Measurements from ENCODE around the gene LILRA6. TPM values are rescaled to one million over a fixed set of nuclear protein-coding genes. Genes with fewer than 3 reads are reported as not detected.
"Not testable (repeated sequence)": the region's sequence is repeated elsewhere in the genome, so short reads cannot be mapped to it uniquely, and the experiment has no call there.

The LILRA6 gene
- total RNA-seq, 2 donors from 2014 or later = 4.6 to 5.2 TPM

DNA sequence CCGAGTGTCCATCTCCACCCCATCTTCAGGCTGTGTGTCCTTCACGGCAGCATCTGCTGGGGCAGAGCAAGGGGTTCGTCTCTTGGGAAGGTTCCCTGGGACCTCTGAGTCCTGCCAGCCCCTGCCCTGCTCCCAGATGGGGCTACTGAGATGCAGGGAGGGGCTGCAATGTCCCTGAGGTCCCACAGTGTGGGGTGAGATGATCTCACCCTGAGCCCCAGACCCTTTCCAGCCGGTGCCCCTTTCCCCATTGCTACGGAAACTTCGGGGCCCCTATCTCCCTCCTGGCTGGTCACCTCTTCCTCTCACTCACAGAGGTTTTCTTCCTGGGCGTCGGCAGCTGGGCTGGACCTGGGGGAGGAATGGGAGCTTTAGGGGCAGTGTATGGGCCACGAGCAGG lies 33.4 kb upstream of the LILRA6 start:
- Histone ChIP-seq H3K27ac (no peak overlapping the region), H3K9me3 (no peaks in the 10 kb centered on the region), H3K27me3 (replicated peaks; ENCODE audit: insufficient read depth) (no peaks in the 10 kb centered on the region), H3K4me1 (ENCODE audit: control insufficient read depth in 1 of 2, low read depth in 2 of 2) (no peaks in the 10 kb centered on the region), H3K36me3 (no peaks in the 10 kb centered on the region), H3K4me3 (no peak overlapping the region)
- ATAC-seq (ENCODE audit: insufficient number of reproducible peaks, low FRiP score, low read depth) (no peak), DNase-seq (ENCODE audit: low spot score) (no peak)
- TF ChIP-seq, protein P1, sequence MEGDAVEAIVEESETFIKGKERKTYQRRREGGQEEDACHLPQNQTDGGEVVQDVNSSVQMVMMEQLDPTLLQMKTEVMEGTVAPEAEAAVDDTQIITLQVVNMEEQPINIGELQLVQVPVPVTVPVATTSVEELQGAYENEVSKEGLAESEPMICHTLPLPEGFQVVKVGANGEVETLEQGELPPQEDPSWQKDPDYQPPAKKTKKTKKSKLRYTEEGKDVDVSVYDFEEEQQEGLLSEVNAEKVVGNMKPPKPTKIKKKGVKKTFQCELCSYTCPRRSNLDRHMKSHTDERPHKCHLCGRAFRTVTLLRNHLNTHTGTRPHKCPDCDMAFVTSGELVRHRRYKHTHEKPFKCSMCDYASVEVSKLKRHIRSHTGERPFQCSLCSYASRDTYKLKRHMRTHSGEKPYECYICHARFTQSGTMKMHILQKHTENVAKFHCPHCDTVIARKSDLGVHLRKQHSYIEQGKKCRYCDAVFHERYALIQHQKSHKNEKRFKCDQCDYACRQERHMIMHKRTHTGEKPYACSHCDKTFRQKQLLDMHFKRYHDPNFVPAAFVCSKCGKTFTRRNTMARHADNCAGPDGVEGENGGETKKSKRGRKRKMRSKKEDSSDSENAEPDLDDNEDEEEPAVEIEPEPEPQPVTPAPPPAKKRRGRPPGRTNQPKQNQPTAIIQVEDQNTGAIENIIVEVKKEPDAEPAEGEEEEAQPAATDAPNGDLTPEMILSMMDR (IDR thresholded peaks at IDR 0.05) = no peak

DNA sequence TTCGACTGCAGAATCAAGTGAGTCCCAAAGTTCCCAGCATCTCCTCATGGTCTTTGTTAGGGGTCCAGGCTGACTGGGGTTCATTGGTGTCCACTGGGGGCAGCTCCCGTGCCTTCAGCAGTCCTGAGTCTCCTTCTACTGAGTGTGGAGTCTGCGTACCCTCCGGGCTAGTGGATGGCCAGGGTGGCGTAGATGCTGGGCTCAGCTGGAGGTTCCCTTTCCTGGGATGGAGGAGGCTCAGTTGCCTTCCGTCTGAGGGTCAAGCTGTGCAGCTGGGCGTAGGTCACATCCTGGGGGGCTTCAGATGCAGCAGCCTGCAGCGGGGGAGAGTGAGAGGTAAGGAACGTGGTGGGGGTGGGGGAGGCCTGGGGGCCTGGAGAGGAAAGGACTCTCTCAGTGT lies 31.9 kb upstream of the LILRA6 start:
- not testable (repeated sequence) for H3K9me3 ChIP-seq; ATAC-seq (ENCODE audit: insufficient number of reproducible peaks, low FRiP score, low read depth); H3K27me3 ChIP-seq (replicated peaks; ENCODE audit: insufficient read depth); H3K36me3 ChIP-seq; H3K27ac ChIP-seq; H3K4me1 ChIP-seq (ENCODE audit: control insufficient read depth in 1 of 2, low read depth in 2 of 2); H3K4me3 ChIP-seq; DNase-seq (ENCODE audit: low spot score)

DNA sequence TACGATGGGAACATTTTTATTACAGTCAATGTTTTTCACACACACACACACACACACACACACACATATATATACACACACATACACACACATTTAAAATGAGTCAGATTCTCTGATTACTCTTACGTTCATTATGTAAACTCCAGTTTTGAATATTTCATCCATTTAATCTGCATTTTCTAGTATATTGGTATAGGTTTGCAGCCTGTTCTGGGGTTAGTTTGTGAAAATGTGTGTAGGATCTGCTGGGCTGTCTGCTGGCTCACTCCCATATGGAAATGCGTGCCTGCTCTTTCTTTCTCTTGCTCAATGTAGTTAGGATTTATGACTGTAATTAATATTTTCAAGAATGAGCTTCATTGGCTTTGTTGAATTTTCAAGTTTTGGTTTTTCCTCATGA lies 31.2 kb upstream of the LILRA6 start:
- Histone ChIP-seq H3K4me1 (ENCODE audit: control insufficient read depth in 1 of 2, low read depth in 2 of 2) (no peaks in the 10 kb centered on the region), H3K9me3 (no peaks in the 10 kb centered on the region), H3K27ac (no peak overlapping the region), H3K27me3 (replicated peaks; ENCODE audit: insufficient read depth) (no peaks in the 10 kb centered on the region), H3K36me3 (no peaks in the 10 kb centered on the region), H3K4me3 (no peak overlapping the region)
- DNase-seq (ENCODE audit: low spot score) = no peak
- TF ChIP-seq, protein P1 (IDR thresholded peaks at IDR 0.05) = no peak
- no peak for ATAC-seq (ENCODE audit: insufficient number of reproducible peaks, low FRiP score, low read depth)

DNA sequence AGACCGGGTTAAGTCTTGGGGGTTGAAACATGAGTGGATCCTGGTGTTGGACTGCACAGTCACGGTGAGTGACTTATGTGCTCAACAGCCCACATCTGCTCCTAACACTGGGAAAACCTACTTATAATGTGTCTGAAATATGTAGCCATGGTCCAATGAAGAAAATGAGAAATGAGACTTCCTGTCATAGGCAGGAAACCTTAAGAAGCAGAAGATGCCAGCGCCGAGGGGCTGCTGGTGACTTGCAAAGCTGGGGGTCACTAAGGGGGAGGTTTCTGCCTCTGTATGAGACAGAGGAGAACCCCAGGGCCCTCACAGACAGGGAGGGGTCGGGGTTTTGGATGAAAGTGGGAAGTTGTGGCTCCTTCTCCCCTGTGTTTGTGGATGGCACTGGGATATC lies 29.6 kb upstream of the LILRA6 start:
- ATAC-seq (ENCODE audit: insufficient number of reproducible peaks, low FRiP score, low read depth); DNase-seq (ENCODE audit: low spot score); H3K4me3 ChIP-seq: not testable (repeated sequence)

DNA sequence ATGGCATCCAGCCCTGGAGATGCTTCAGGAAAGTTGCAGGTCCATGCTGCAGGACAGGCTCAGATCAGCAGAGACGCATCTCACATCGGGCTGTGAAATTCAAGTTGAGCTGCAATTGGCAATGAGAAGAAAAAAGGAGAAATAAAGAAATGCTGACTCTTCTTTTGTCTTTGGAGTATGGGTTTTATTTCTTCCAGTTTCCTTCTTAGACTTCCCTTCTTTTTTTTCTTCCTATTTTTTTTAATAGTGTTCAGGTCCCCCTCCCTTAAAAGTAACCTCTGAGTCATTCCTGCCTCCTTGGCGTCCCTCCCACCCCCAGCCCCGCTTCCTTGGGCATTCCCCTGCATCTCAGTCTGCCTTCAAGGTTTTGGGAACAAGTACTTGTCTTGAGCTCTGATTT lies 29.0 kb upstream of the LILRA6 start:
- not testable (repeated sequence) for H3K36me3 ChIP-seq; H3K9me3 ChIP-seq; H3K4me3 ChIP-seq; H3K4me1 ChIP-seq (ENCODE audit: control insufficient read depth in 1 of 2, low read depth in 2 of 2); H3K27me3 ChIP-seq (replicated peaks; ENCODE audit: insufficient read depth); ATAC-seq (ENCODE audit: insufficient number of reproducible peaks, low FRiP score, low read depth); DNase-seq (ENCODE audit: low spot score); H3K27ac ChIP-seq

More for the DNA sequence above, 29.6 kb upstream of the LILRA6 start:
- H3K4me1 ChIP-seq (ENCODE audit: control insufficient read depth in 1 of 2, low read depth in 2 of 2); H3K27me3 ChIP-seq (replicated peaks; ENCODE audit: insufficient read depth); H3K27ac ChIP-seq; H3K9me3 ChIP-seq; H3K36me3 ChIP-seq: not testable (repeated sequence)

DNA sequence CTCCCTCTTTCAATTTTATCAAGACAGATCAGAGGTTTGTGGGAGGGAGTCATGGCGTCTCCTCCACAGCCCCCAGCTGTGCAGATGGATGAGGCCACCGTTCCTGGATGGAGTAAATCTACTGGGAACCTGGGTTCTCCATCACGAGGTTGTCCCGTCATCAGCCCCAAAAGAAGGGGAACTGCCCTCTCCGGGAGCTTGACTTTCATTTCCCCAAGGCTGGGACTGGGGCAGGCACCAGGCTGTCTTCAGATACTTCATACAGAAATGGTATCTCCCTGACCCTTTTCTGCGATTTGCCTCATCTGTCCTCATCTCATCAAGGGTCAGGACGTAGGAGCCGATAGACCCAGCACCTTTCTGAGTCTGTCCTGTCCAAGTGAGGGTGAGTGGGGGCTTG lies 28.5 kb upstream of the LILRA6 start:
- TF ChIP-seq, protein P1 (IDR thresholded peaks at IDR 0.05) = no peak

DNA sequence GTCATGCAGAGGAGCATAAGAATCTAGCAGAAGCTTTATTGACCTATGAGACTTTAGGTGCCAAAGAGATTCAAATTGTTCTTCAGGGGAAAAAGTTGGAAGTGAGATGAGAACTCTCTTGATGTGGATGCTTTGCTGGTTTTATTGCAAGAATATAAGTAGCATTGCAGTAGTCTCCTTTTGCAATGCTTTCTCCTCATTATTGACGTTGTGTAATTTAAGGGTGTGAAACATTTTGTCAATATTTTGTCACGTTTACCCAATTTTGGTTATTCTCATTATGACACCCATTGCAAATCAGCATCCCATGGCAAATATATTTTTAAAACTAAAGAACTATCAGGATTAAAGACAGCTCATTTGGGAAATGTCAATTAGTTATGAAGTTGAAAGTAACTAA lies 26.3 kb upstream of the LILRA6 start:
- H3K4me1 ChIP-seq (ENCODE audit: control insufficient read depth in 1 of 2, low read depth in 2 of 2) = no peaks in the 10 kb centered on the region

More for the DNA sequence above, 28.5 kb upstream of the LILRA6 start:
- no peaks in the 10 kb centered on the region for H3K9me3 ChIP-seq
- no peak overlapping the region for H3K27ac ChIP-seq
- DNase-seq (ENCODE audit: low spot score) = no peak
- no peaks in the 10 kb centered on the region for H3K4me1 ChIP-seq (ENCODE audit: control insufficient read depth in 1 of 2, low read depth in 2 of 2)
- no peaks in the 10 kb centered on the region for H3K27me3 ChIP-seq (replicated peaks; ENCODE audit: insufficient read depth)
- H3K4me3 ChIP-seq = no peak overlapping the region
- ATAC-seq (ENCODE audit: insufficient number of reproducible peaks, low FRiP score, low read depth) = no peak
- H3K36me3 ChIP-seq = no peaks in the 10 kb centered on the region

More for the DNA sequence above, 26.3 kb upstream of the LILRA6 start:
- no peak overlapping the region for H3K27ac ChIP-seq
- no peaks in the 10 kb centered on the region for H3K27me3 ChIP-seq (replicated peaks; ENCODE audit: insufficient read depth)
- TF ChIP-seq, protein P1 (IDR thresholded peaks at IDR 0.05) = no peak
- H3K9me3 ChIP-seq = no peaks in the 10 kb centered on the region
- no peaks in the 10 kb centered on the region for H3K36me3 ChIP-seq
- no peak for DNase-seq (ENCODE audit: low spot score)
- no peak overlapping the region for H3K4me3 ChIP-seq
- no peak for ATAC-seq (ENCODE audit: insufficient number of reproducible peaks, low FRiP score, low read depth)

Measured in thoracic aorta (tissue), 2 donors.